ENCODE results near the gene SMURF1.

SMURF1 gene

GRCh38 chr7:99027841-99028240 is 116.1 kb downstream of the SMURF1 start:
- no peak for FAIRE-seq

GRCh38 chr7:99027241-99027640 is 116.7 kb downstream of the SMURF1 start:
- no peak for FAIRE-seq

GRCh38 chr7:99024066-99024465 is 119.8 kb downstream of the SMURF1 start:
- FAIRE-seq, result no peak

GRCh38 chr7:99021941-99022560 is 121.9 kb downstream of the SMURF1 start:
- FAIRE-seq, result no peak

GRCh38 chr7:99020413-99020715 is 123.5 kb downstream of the SMURF1 start:
- no peak for FAIRE-seq

GRCh38 chr7:99019523-99020412 is 124.1 kb downstream of the SMURF1 start:
- FAIRE-seq, result no peak

GRCh38 chr7:99016196-99016595 is 127.7 kb downstream of the SMURF1 start:
- no peak for FAIRE-seq

- no peak for FAIRE-seq
Observed at GRCh38 chr7:99014113-99014985, 129.6 kb downstream of the SMURF1 start.

GRCh38 chr7:99013266-99014112 is 130.4 kb downstream of the SMURF1 start:
- FAIRE-seq, result no peak

- no peak for FAIRE-seq
Observed at GRCh38 chr7:99012722-99013121, 131.2 kb downstream of the SMURF1 start.

- FAIRE-seq, result no peak
Observed at GRCh38 chr7:99011706-99012404, 132.1 kb downstream of the SMURF1 start.

GRCh38 chr7:99011341-99011705 is 132.6 kb downstream of the SMURF1 start:
- no peak for FAIRE-seq

- no peak for FAIRE-seq
Observed at GRCh38 chr7:99010281-99010680, 133.6 kb downstream of the SMURF1 start.

- no peak for FAIRE-seq
Observed at GRCh38 chr7:99008921-99009530, 134.9 kb downstream of the SMURF1 start.

- FAIRE-seq, result no peak
Observed at GRCh38 chr7:99008181-99008631, 135.7 kb downstream of the SMURF1 start.

GRCh38 chr7:99006739-99007424 is 137.0 kb downstream of the SMURF1 start:
- no peak for FAIRE-seq

- FAIRE-seq, result no peak
Observed at GRCh38 chr7:99005776-99006175, 138.1 kb downstream of the SMURF1 start.

GRCh38 chr7:99004781-99005500 is 139.0 kb downstream of the SMURF1 start:
- no peak for FAIRE-seq

GRCh38 chr7:99004216-99004615 is 139.7 kb downstream of the SMURF1 start:
- no peak for FAIRE-seq

GRCh38 chr7:99003419-99003818 is 140.5 kb downstream of the SMURF1 start:
- FAIRE-seq, result no peak
